H1 (cell line): ENCODE measurements around the gene SMARCA4. TPM values are rescaled to one million over a fixed set of nuclear protein-coding genes. Genes with fewer than 3 reads are reported as not detected.

ENCODE experiments used
- CTCF ChIA-PET: fragments of 300-600 bp; sonication (Branson Sonifier 250); formaldehyde crosslinking; loops from one replicate; lab custom pipeline; 2021; ENCODE audit not compliant: partially characterized antibody; lab: Charles Lee
- POLR2A ChIA-PET: fragments of 300-600 bp; sonication (Branson Sonifier 250); formaldehyde crosslinking; loops from one replicate; lab custom pipeline; 2021; ENCODE audit warnings: inconsistent platforms; ENCODE audit not compliant: partially characterized antibody; lab: Charles Lee
- DNase-seq, 2 experiments: peaks; one replicate each; pipeline versions ENCODE4 v3.0.0 to v3.0.0-alpha.2; 2010 to 2022; ENCODE audit warnings: low spot score in 2 of 2, low read depth in 1 of 2, mixed read lengths in 1 of 2
- FAIRE-seq: peaks from 2 replicates; lab custom pipeline; 2011; peaks lifted over from hg19 to GRCh38; lab: Jason Lieb, UNC
- H2AFZ ChIP-seq: 2 replicates; pipeline ENCODE4 v1.8.1; 2012; ENCODE audit warnings: low read length, inconsistent platforms
- H2AK5ac ChIP-seq: 2 replicates; pipeline ENCODE4 v1.6.1; 2013; ENCODE audit warnings: low read depth, low read length
- H2BK120ac ChIP-seq: replicated peaks from 2 replicates; pipeline ENCODE3; 2013; ENCODE audit warnings: low read depth, low read length, inconsistent platforms
- H2BK12ac ChIP-seq: 2 replicates; pipeline ENCODE4 v1.6.1; 2013; ENCODE audit warnings: low read depth, low read length
- H2BK15ac ChIP-seq: 2 replicates; pipeline ENCODE4 v1.6.1; 2013; ENCODE audit warnings: low read length
- H2BK20ac ChIP-seq: 2 replicates; pipeline ENCODE4 v1.6.1; 2013; ENCODE audit warnings: low read length
- H2BK5ac ChIP-seq: 2 replicates; pipeline ENCODE4 v1.6.1; 2013; ENCODE audit warnings: low read depth, low read length
- H3K14ac ChIP-seq: 2 replicates; pipeline ENCODE4 v1.6.1; 2013; ENCODE audit warnings: inconsistent platforms; ENCODE audit not compliant: insufficient read length
- H3K18ac ChIP-seq: 2 replicates; pipeline ENCODE4 v1.6.1; 2013; ENCODE audit warnings: low read length; ENCODE audit errors: extremely low read depth
- H3K23ac ChIP-seq: 2 replicates; pipeline ENCODE4 v1.6.1; 2013; ENCODE audit warnings: inconsistent platforms; ENCODE audit not compliant: insufficient read length
- H3K23me2 ChIP-seq: 2 replicates; pipeline ENCODE4 v1.6.1; 2013; ENCODE audit warnings: low read depth, low read length
- H3K27ac ChIP-seq: 2 replicates; pipeline ENCODE4 v1.6.1; 2011; ENCODE audit warnings: low read depth, low read length, inconsistent platforms
- H3K27me3 ChIP-seq, 4 experiments: replicated peaks in 1 of 4; 1 replicate in 1 of 4; 2 replicates in 3 of 4; pipeline versions ENCODE4 v1.6.1 to v1.8.1; 2011 to 2013; ENCODE audit warnings: low read length in 3 of 4, mild to moderate bottlenecking in 3 of 4, inconsistent platforms in 2 of 4, mixed read lengths in 2 of 4, moderate library complexity in 1 of 4; ENCODE audit not compliant: control insufficient read depth in 3 of 4, insufficient read depth in 3 of 4; ENCODE audit errors: extremely low read depth in 1 of 4
- H3K36me3 ChIP-seq, 4 experiments: 2 replicates each; pipeline versions ENCODE4 v1.6.1 to v1.8.1; 2011 to 2013; ENCODE audit warnings: mild to moderate bottlenecking in 4 of 4, low read length in 3 of 4, moderate library complexity in 2 of 4, control low read depth in 1 of 4, inconsistent platforms in 1 of 4; ENCODE audit not compliant: insufficient read depth in 4 of 4, control insufficient read depth in 2 of 4
- H3K4ac ChIP-seq: replicated peaks from 2 replicates; pipeline ENCODE3; 2013; ENCODE audit warnings: low read length, low read depth, mixed read lengths, inconsistent platforms; ENCODE audit not compliant: insufficient read length
- H3K4me1 ChIP-seq, 4 experiments: replicated peaks in 1 of 4; 1 replicate in 1 of 4; 2 replicates in 3 of 4; pipeline versions ENCODE4 v1.6.1 to v1.8.1; 2011 to 2013; ENCODE audit warnings: low read length in 3 of 4, inconsistent platforms in 2 of 4, mixed read lengths in 1 of 4; ENCODE audit not compliant: insufficient read depth in 4 of 4, control insufficient read depth in 3 of 4
- H3K4me2 ChIP-seq, 2 experiments: 2 replicates each; pipeline versions ENCODE4 v1.6.1 to v1.8.1; 2011 to 2013; ENCODE audit warnings: low read depth in 2 of 2, low read length in 2 of 2, control low read depth in 1 of 2, inconsistent platforms in 1 of 2, mild to moderate bottlenecking in 1 of 2; ENCODE audit not compliant: insufficient read depth in 1 of 2
- H3K4me3 ChIP-seq, 4 experiments: fragments of 200-600, 300-600 bp in 1 of 4; sonication (generic), shearing (Covaris generic), sonication (Bioruptor Twin) in 1 of 4; 2 replicates each; pipeline versions ENCODE4 v1.5.1 to v1.8.1; 2011 to 2016; ENCODE audit warnings: low read length in 4 of 4, low read depth in 3 of 4, control low read depth in 2 of 4, inconsistent platforms in 2 of 4, mild to moderate bottlenecking in 2 of 4, mixed read lengths in 1 of 4, moderate library complexity in 1 of 4; ENCODE audit not compliant: insufficient read depth in 2 of 4; ENCODE audit errors: extremely low read depth in 1 of 4
- H3K56ac ChIP-seq: replicated peaks from 2 replicates; pipeline ENCODE3; 2013; ENCODE audit warnings: low read depth, mild to moderate bottlenecking, mixed read lengths, low read length, inconsistent platforms; ENCODE audit not compliant: insufficient read length
- H3K79me1 ChIP-seq: 2 replicates; pipeline ENCODE4 v1.6.1; 2013; ENCODE audit warnings: low read depth, low read length, control low read depth
- H3K79me2 ChIP-seq, 2 experiments: 2 replicates each; pipeline versions ENCODE4 v1.6.1 to v1.8.1; 2012 to 2013; ENCODE audit warnings: low read length in 2 of 2, mild to moderate bottlenecking in 2 of 2, inconsistent platforms in 1 of 2; ENCODE audit not compliant: insufficient read depth in 2 of 2, control insufficient read depth in 1 of 2
- H3K9ac ChIP-seq, 4 experiments: replicated peaks in 1 of 4; 1 replicate in 1 of 4; 2 replicates in 3 of 4; pipeline versions ENCODE4 v1.6.1 to v1.8.1; 2011 to 2013; ENCODE audit warnings: low read depth in 3 of 4, low read length in 3 of 4, control low read depth in 2 of 4, mild to moderate bottlenecking in 2 of 4, moderate library complexity in 2 of 4, inconsistent platforms in 1 of 4; ENCODE audit errors: extremely low read depth in 1 of 4
- H3K9me3 ChIP-seq, 2 experiments: 2 replicates each; pipeline versions ENCODE4 v1.6.1 to v1.8.1; 2012 to 2013; ENCODE audit warnings: mild to moderate bottlenecking in 2 of 2, moderate library complexity in 2 of 2, control low read depth in 1 of 2, inconsistent platforms in 1 of 2, low read depth in 1 of 2, low read length in 1 of 2, mixed read lengths in 1 of 2; ENCODE audit not compliant: insufficient read depth in 2 of 2
- H4K20me1 ChIP-seq, 2 experiments: replicated peaks in 1 of 2; 2 replicates each; pipeline versions ENCODE3 to v1.8.1; 2011 to 2013; ENCODE audit warnings: inconsistent platforms in 2 of 2, low read length in 2 of 2, mild to moderate bottlenecking in 1 of 2; ENCODE audit not compliant: insufficient read depth in 2 of 2, control insufficient read depth in 1 of 2
- H4K5ac ChIP-seq: 2 replicates; pipeline ENCODE4 v1.6.1; 2013; ENCODE audit warnings: low read length, low read depth, mixed read lengths, inconsistent platforms; ENCODE audit not compliant: insufficient read length
- H4K8ac ChIP-seq: 2 replicates; pipeline ENCODE4 v1.8.0; 2013; ENCODE audit warnings: mild to moderate bottlenecking, moderate library complexity, low read length, inconsistent platforms; ENCODE audit not compliant: insufficient read depth; ENCODE audit errors: extremely low read depth
- H4K91ac ChIP-seq: replicated peaks from 2 replicates; pipeline ENCODE3; 2013; ENCODE audit warnings: low read length, mixed read lengths, inconsistent platforms; ENCODE audit not compliant: insufficient read length
- BACH1 ChIP-seq: IDR thresholded peaks from 2 replicates; pipeline ENCODE4 v1.6.1; 2012; ENCODE audit warnings: low read length, improper control_type of control experiment
- CTBP2 ChIP-seq: IDR thresholded peaks from 2 replicates; pipeline ENCODE4 v1.7.0; 2011; ENCODE audit warnings: borderline replicate concordance, mild to moderate bottlenecking, moderate library complexity, mixed read lengths, low read length; ENCODE audit not compliant: insufficient read depth, insufficient read length
- EP300 ChIP-seq, 2 experiments: IDR thresholded peaks; 1 replicate in 1 of 2; 2 replicates in 1 of 2; pipeline ENCODE4 v1.6.1; 2011 to 2012; ENCODE audit warnings: low read depth in 2 of 2, low read length in 2 of 2, mild to moderate bottlenecking in 2 of 2, borderline replicate concordance in 1 of 2, inconsistent platforms in 1 of 2, moderate library complexity in 1 of 2
- RXRA ChIP-seq: IDR thresholded peaks from 2 replicates; pipeline ENCODE4 v1.6.1; 2011; ENCODE audit warnings: low read depth, mild to moderate bottlenecking, low read length, moderate library complexity; ENCODE audit not compliant: insufficient read depth
- WGBS, 2 experiments: shearing (Covaris generic) in 1 of 2; methylation state at CpG; one replicate each; pipeline versions ENCODE4 v1.1.6 to v1.1.7; 2013 to 2015; ENCODE audit warnings: low lambda C conversion rate in 2 of 2, mixed read lengths in 2 of 2, inconsistent platforms in 1 of 2, low coverage in 1 of 2, missing lambda C conversion rate in 1 of 2; ENCODE audit not compliant: insufficient replicate concordance in 2 of 2, insufficient coverage in 1 of 2, insufficient read length in 1 of 2; ENCODE audit errors: extremely low coverage in 1 of 2, missing lambda C conversion rate in 1 of 2; 5-methylcytosine and 5-hydroxymethylcytosine counted together
- polyA plus RNA-seq, 7 experiments: library from polyadenylated mRNA; depleted of rRNA in 3 of 7; stranded (reverse) in 5 of 7; unstranded in 2 of 7; fragments of >200 nt in 5 of 7; fragments of 200-250 nt in 2 of 7; gene quantifications; 1 replicate in 5 of 7; 2 replicates in 1 of 7; 4 replicates in 1 of 7; pipeline versions ENCODE4 v1.2.1 to v1.2.3, GENCODE V29; 2011 to 2013; ENCODE audit warnings: missing spikeins in 2 of 7, mixed read lengths in 2 of 7
- total RNA-seq: library from RNA; stranded (reverse); fragmentation: NEBNext Ultra II Directional; extraction: Animal tissue kit (Norgen Biotek cat#: 25700); gene quantifications from 2 replicates; pipeline ENCODE4 v1.2.1, GENCODE V29; 2021

SMARCA4 gene
- total and polyA plus RNA-seq, 2 of the 8 experiments (the other 6 are each of a cell fraction or from before 2014, with no cell fraction given) = 86.4 to 263 TPM

- Histone ChIP-seq H3K36me3 (peaks cover 50 to 95% (median 83%) of the 10 kb centered on the region in 4 experiments), H4K5ac (no peak overlapping the region), H3K9me3 (no peaks in the 10 kb centered on the region), H4K8ac (no peak overlapping the region), H2BK20ac (no peak overlapping the region), H3K27ac (no peak overlapping the region), H2BK5ac (no peak overlapping the region), H3K23ac (no peak overlapping the region), H2AFZ (no peak overlapping the region), H4K20me1 (peaks cover 10 to 30% of the 10 kb centered on the region in 2 experiments), H3K4me2 (no peak overlapping the region), H2BK120ac (no peak overlapping the region), H3K4me1 (no peaks in the 10 kb centered on the region), H3K14ac (no peak overlapping the region), H2AK5ac (no peak overlapping the region), H3K23me2 (no peaks in the 10 kb centered on the region), H3K4me3 (no peak overlapping the region), H3K79me1 (no peaks in the 10 kb centered on the region; the same call in 1 of the 2 replicates), H3K4ac (no peak overlapping the region), H3K18ac (no peak overlapping the region), H3K9ac (no peak overlapping the region), H3K79me2 (no peaks in the 10 kb centered on the region; a peak in 1 of 4 replicates), H2BK15ac (no peak overlapping the region), H2BK12ac (no peak overlapping the region), H3K27me3 (no peaks in the 10 kb centered on the region), H3K56ac (no peak overlapping the region), H4K91ac (no peak overlapping the region)
- WGBS, 2 experiments = 95% methylated on average over 5 of the region's 8 CpGs; no CpG with 5 or more reads in 1 of the 2 experiments
- no peak for TF ChIP-seq EP300 (IDR thresholded peaks at IDR 0.05; ENCODE audit: borderline replicate concordance in 1 of 2, low read depth in 2 of 2, low read length in 2 of 2)
- TF ChIP-seq CTBP2 = no peak
- no peak for TF ChIP-seq BACH1
- no peak for TF ChIP-seq RXRA
- ChIA-PET POLR2A (no interaction called here), CTCF (interaction anchor here (0.5 to 5.1 kb wide), 5 partner anchors 15 to 1551 kb away, joined by 3 to 21 read pairs (median 4); no protein-coding TSS in a partner anchor)
- no peak for FAIRE-seq
- no peak for DNase-seq
Observed at GRCh38 chr19:11111771-11112144, 150.9 kb downstream of the SMARCA4 start.
